Stimulated activated CD4-positive, alpha-beta T cell treated with anti-CD3 and anti-CD28 coated beads, Interleukin-4, amount 100 ng/mL, for 4 hours (primary cell): ENCODE data around the gene SAXO1.

Experiments
- DNase-seq, 2 experiments: peaks; one replicate each; pipeline ENCODE4 v3.0.0-alpha.2; 2020

The SAXO1 gene

GRCh38 chr9:18907927-18908625, 124.9 kb downstream of the SAXO1 start:
- DNase-seq = no peak

GRCh38 chr9:18906656-18907395, 126.2 kb downstream of the SAXO1 start:
- DNase-seq = no peak

DNA sequence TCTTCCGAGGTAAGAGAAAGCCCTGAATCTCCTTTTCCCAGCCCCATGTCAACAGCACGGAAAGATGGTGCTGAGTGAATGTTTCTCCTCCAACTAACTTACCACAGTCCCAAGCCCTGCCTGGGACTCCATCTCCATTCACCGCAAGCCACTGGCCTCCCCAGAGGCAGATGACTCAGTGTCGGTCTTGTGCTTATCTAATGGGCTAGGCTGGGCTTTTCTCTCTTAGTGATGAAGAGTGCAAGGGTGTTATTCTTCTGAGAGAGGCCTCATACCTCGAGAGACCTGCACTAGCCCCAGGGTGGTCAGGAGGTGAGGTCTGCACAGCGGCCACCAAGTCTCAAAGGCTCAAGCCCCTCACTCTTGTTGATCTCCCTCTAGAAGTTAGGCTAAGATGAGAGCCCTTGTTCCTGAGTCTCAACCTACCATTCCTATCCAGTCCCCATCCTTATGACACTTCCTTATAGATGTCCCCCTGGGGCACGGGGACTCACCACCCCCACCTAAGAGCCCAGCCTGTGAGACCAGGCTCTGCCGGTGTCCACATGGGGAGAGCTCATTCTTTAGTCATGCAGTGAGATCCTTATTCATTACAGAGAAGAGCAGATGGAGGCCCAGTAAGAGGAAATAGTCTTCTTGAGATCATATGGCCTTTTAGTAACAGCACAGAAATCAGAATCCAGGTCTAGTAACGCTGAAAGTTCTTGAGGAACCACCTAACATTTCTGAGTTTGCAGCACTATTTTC, 127.0 kb downstream of the SAXO1 start:
- no peak for DNase-seq

DNA sequence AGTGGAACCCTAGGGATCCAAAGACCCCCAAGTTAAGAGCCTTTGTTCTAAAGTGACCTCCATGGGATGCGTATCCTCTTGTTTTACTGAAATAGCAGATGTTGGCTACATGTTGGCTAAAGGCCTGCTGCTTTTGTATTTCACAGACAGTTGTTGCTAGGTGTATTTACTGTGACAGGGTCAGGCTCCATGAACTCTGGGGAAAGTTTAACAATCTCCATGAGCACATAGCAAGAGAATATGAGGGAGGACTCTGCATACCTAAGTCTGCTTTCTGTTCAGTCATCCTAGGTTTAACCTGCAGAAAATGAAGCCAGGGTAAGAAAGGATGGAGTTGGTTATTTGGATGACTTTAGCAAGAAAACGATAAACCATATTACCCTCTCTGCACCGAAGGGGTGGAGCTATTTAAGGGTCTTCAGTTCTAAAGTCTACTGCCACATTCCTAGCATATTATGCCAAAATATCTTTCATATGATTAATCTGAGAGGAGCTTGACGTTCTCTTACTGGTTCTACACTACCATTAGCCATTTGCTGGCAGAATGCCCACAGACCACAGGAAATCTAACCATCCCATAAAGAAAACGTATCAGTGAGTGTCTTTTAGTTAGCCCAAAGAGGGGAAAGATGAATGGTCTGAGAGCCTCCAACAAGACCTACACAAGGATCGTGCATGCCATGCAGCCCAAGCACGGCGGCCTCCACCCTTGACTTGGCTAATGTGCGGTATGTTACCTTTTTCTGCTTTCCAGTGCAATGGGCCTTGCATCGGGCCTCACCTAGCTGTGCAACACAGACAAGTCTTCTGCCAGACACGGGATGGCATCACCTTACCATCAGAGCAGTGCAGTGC, 127.8 kb downstream of the SAXO1 start:
- no peak for DNase-seq

GRCh38 chr9:18903450-18903849, 129.6 kb downstream of the SAXO1 start:
- DNase-seq = no peak

DNA sequence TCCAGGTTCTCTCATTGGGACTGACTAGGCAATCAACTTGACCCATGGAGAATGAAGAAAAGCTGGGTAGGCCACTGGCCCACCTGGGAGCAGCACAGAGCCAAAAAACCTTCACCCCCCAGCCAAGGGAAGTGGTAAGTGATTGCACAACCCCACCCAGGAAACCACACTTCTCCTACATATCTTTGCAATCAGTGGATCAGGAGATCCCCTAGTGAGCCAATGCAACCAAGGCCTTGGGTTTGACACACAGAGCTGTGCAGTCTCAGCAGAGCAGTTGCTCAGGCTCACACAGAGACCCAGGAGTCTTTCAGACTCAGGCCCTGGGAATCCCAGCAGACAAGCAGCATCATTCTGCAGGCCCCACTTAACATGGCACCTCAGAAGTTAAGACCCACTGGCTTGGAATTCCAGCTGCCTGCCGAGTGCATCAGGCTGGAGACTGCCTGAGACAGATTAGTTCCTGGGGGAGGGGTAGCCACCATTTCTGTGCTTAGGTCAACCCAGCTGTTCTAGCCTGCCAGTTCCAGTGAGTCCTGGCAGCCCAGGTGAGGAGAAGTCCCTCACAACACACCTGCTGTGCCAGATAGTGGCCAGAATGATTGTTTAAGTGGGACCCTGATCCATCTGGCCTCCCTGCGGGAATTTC, 136.4 kb downstream of the SAXO1 start:
- no peak for DNase-seq

GRCh38 chr9:18896004-18896403, 137.0 kb downstream of the SAXO1 start:
- no peak for DNase-seq

DNA sequence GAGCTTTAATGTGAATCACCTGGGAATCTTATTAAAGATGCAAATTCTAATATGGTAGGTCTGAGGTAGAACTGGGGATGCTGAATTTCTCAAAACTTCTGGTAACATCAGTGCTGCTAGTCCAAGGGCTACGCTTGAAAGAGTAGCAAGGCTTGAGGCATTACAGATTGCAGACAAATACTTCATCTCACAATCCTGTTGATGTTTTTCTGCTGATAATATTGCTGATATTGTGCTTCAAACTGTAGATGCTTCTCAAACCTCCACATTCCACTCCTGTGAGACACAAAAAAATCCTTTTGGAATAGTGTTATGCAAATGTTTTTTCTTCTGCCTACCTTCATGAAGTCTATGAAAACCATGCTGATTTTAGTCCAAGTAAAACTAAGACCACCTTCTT, 139.5 kb downstream of the SAXO1 start:
- DNase-seq = no peak

DNA sequence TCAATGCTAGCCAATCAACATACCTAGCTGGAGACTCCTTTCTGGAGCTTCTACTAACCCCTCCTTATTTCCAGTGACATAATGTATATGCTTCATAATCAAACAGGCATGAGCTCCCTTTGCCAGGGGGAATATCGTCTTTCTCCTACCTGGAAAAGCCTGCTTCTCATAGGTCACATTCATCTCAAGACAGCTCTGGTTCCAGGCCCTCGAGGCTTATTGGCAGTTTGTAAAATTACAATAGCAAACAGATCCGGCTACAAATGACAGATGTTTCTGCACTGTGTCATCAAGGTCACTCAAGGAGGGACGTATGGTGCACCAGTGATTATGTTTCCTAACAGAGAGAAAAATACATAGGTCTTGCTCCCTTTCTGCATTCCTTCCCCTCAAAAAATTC, 140.0 kb downstream of the SAXO1 start:
- no peak for DNase-seq

- DNase-seq = no peak
Observed at GRCh38 chr9:18891946-18892670, 140.9 kb downstream of the SAXO1 start.

GRCh38 chr9:18890372-18890771, 142.6 kb downstream of the SAXO1 start:
- no peak for DNase-seq

DNA sequence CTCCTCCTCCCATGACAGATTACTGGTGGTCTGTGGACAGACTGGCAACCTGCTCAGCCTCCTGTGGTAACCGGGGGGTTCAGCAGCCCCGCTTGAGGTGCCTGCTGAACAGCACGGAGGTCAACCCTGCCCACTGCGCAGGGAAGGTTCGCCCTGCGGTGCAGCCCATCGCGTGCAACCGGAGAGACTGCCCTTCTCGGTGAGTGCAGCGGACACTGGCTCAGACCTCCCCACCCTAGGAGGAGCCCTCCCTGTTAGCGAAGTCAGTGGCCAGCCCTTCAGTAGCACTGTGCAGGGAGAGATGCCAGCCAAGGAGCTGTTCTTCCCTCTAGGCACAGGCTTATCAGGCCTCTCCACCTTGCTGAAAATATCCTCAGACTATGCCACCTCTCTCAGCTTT, 143.5 kb downstream of the SAXO1 start:
- DNase-seq = no peak

GRCh38 chr9:18888290-18888689, 144.7 kb downstream of the SAXO1 start:
- DNase-seq = no peak

DNA sequence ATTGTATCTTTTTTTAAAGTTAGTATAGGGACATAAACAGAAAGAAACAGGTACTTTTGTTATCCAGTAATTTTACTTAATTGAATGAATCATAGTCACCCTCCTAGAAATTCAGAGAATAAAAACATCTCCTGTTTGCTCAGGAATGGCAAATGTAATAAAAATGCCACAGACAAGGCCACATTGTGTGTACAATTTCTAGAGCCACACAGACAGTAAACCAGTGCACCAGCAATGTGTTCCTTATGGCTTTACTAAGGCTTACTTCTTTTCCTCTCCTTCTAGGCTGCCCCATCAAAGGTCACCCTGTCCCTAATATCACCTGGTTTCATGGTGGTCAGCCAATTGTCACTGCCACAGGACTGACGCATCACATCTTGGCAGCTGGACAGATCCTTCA, 145.5 kb downstream of the SAXO1 start:
- DNase-seq = no peak

- no peak for DNase-seq
Observed at GRCh38 chr9:18881758-18882157, 151.3 kb downstream of the SAXO1 start.

- DNase-seq = no peak
Observed at GRCh38 chr9:18877984-18878383, 155.0 kb downstream of the SAXO1 start.
